GM12878 (cell line): ENCODE data around the gene PHF2. TPM values are rescaled to one million over a fixed set of nuclear protein-coding genes. Genes with fewer than 3 reads are reported as not detected.

Source experiments
- ATAC-seq: fragments of 200-7000 bp; cut with Tn5 transposase; 3 replicates; pipeline ENCODE4 v1.9.1; 2020; ENCODE audit warnings: mild to moderate bottlenecking, moderate library complexity
- BruUV-seq: library from RNA; stranded (reverse); fragments of 400-500 nt; replicated peaks from 2 replicates; lab custom pipeline; 2021; lab: Mats Ljungman, UMichigan
- CTCF ChIA-PET: fragments of 300-600 bp; sonication (Branson Sonifier 250); formaldehyde crosslinking; extraction: SDS; loops from one replicate; lab custom pipeline; 2021; ENCODE audit warnings: inconsistent platforms; lab: Yijun Ruan, JAX
- POLR2A ChIA-PET: fragments of 350-600 bp; formaldehyde crosslinking; extraction: SDS; loops from one replicate; lab custom pipeline; 2021; ENCODE audit warnings: inconsistent platforms; lab: Charles Lee
- RAD21 ChIA-PET: fragments of 300-600 bp; sonication (Branson Sonifier 250); formaldehyde crosslinking; loops from one replicate; lab custom pipeline; 2023; ENCODE audit warnings: antibody characterized with exemption; ENCODE audit not compliant: unreplicated experiment; lab: Charles Lee
- SMC1A ChIA-PET: fragments of 300-600 bp; sonication (Branson Sonifier 250); formaldehyde crosslinking; loops from one replicate; lab custom pipeline; 2023; ENCODE audit not compliant: unreplicated experiment, uncharacterized antibody; lab: Charles Lee
- DNase-seq: peaks from one replicate; pipeline ENCODE4 v3.0.0-alpha.2; 2011; ENCODE audit warnings: low read depth, low spot score
- FAIRE-seq: peaks from 3 replicates; lab custom pipeline; 2011; peaks lifted over from hg19 to GRCh38; lab: Jason Lieb, UNC
- H2AFZ ChIP-seq: 2 replicates; pipeline ENCODE4 v1.6.0; 2011; ENCODE audit warnings: low read depth, low read length, control low read depth; ENCODE audit not compliant: control insufficient read depth
- H3K27ac ChIP-seq: 2 replicates; pipeline ENCODE4 v1.5.1; 2011; ENCODE audit warnings: control low read depth; ENCODE audit not compliant: control insufficient read depth, insufficient read depth
- H3K27me3 ChIP-seq, 2 experiments: replicated peaks in 1 of 2; 2 replicates each; pipeline versions ENCODE4 v1.6.0 to v1.6.1; 2011; ENCODE audit warnings: low read length in 1 of 2; ENCODE audit not compliant: control insufficient read depth in 2 of 2, insufficient read depth in 2 of 2
- H3K36me3 ChIP-seq, 2 experiments: 2 replicates each; pipeline ENCODE4 v1.5.1; 2011; ENCODE audit warnings: low read length in 1 of 2; ENCODE audit not compliant: control insufficient read depth in 2 of 2, insufficient read depth in 2 of 2
- H3K4me1 ChIP-seq: 2 replicates; pipeline ENCODE4 v1.6.1; 2011; ENCODE audit warnings: mild to moderate bottlenecking, low read length, moderate library complexity, mixed read lengths; ENCODE audit not compliant: control insufficient read depth, insufficient read depth
- H3K4me2 ChIP-seq: 2 replicates; pipeline ENCODE4 v1.6.0; 2011; ENCODE audit warnings: control low read depth; ENCODE audit not compliant: control insufficient read depth, insufficient read depth
- H3K4me3 ChIP-seq: fragments of 200-600 bp; sonication (generic); 2 replicates; pipeline ENCODE4 v1.5.1; 2016
- H3K79me2 ChIP-seq: 2 replicates; pipeline ENCODE4 v1.6.0; 2011; ENCODE audit warnings: low read length; ENCODE audit not compliant: control insufficient read depth, insufficient read depth
- H3K9ac ChIP-seq: 2 replicates; pipeline ENCODE4 v1.8.0; 2011; ENCODE audit warnings: low read length, control low read depth, mixed read lengths; ENCODE audit not compliant: control insufficient read depth, insufficient read depth
- H3K9me3 ChIP-seq: replicated peaks from 3 replicates; pipeline ENCODE4 v1.5.1; 2011; ENCODE audit warnings: mild to moderate bottlenecking, low read length; ENCODE audit not compliant: control insufficient read depth, insufficient read depth
- H4K20me1 ChIP-seq: 2 replicates; pipeline ENCODE4 v1.6.0; 2011; ENCODE audit not compliant: control insufficient read depth, insufficient read depth
- BCLAF1 ChIP-seq: fragments of 450-650 bp; IDR thresholded peaks from 2 replicates; pipeline ENCODE4 v1.6.1; 2017; ENCODE audit warnings: antibody characterized with exemption, mild to moderate bottlenecking, moderate library complexity
- CUX1 ChIP-seq: IDR thresholded peaks from 2 replicates; pipeline ENCODE4 v1.6.1; 2012; ENCODE audit warnings: improper control_type of control experiment, low read depth, low read length; ENCODE audit not compliant: insufficient replicate concordance
- FOS ChIP-seq: IDR thresholded peaks from 3 replicates; pipeline ENCODE4 v1.6.1; 2011; ENCODE audit warnings: borderline replicate concordance; ENCODE audit not compliant: insufficient read length; ENCODE audit errors: extremely low read depth
- HCFC1 ChIP-seq: fragments of 150-350 bp; IDR thresholded peaks from 2 replicates; pipeline ENCODE4 v1.6.1; 2014; ENCODE audit warnings: low read length
- NR2F1 ChIP-seq: fragments of 450-650 bp; conservative IDR thresholded peaks from 2 replicates; pipeline ENCODE4 v1.6.1; 2017; ENCODE audit warnings: mild to moderate bottlenecking
- SIN3A ChIP-seq: IDR thresholded peaks from 2 replicates; pipeline ENCODE4 v1.6.1; 2012; ENCODE audit warnings: low read depth, low read length, improper control_type of control experiment
- ZNF592 ChIP-seq: fragments of 450-650 bp; IDR thresholded peaks from 2 replicates; pipeline ENCODE4 v1.6.1; 2017; ENCODE audit warnings: mild to moderate bottlenecking, moderate library complexity
- WGBS: methylation state at CpG from one replicate; pipeline ENCODE4 v1.1.6; 2016; ENCODE audit warnings: low lambda C conversion rate; ENCODE audit not compliant: insufficient replicate concordance, insufficient coverage; ENCODE audit errors: missing lambda C conversion rate; 5-methylcytosine and 5-hydroxymethylcytosine counted together
- in situ Hi-C: fragments of 300-500 bp; cut with MboI; formaldehyde crosslinking; loops from 9 replicates; pipeline ENCODE4 v1.14.3; 2018; ENCODE audit warnings: mixed read lengths
- intact Hi-C: fragments of 100-400 bp; cut with micrococcal nuclease; formaldehyde crosslinking; loops from one replicate; pipeline ENCODE4 v1.14.2; 2022; ENCODE audit not compliant: unreplicated experiment
- polyA plus RNA-seq, 11 experiments: library from polyadenylated mRNA; depleted of rRNA in 4 of 11; unstranded in 6 of 11; stranded (reverse) in 5 of 11; fragments of >200 nt; fragmentation: Nextera tagmentation in 4 of 11; fragmentation: Illumina TruSeq in 1 of 11; extraction: Ambion mirVana in 4 of 11; extraction: Trizol in 1 of 11; gene quantifications; 1 replicate in 1 of 11; 2 replicates in 10 of 11; pipeline versions ENCODE4 v1.2.1 to v1.2.3, GENCODE V29; 2011 to 2016; ENCODE audit warnings: inconsistent platforms in 2 of 11, missing spikeins in 2 of 11, low read depth in 1 of 11
- total RNA-seq, 4 experiments: library from RNA; depleted of rRNA in 3 of 4; stranded (reverse); fragments of >200 nt in 3 of 4; fragmentation: Illumina TruSeq in 1 of 4; extraction: Trizol in 1 of 4; gene quantifications; 2 replicates each; pipeline versions ENCODE4 v1.2.1 to v1.2.3, GENCODE V29; 2013 to 2021

Gene PHF2
- total and polyA plus RNA-seq, 10 of the 15 experiments (the other 5 are each of a cell fraction or from before 2014, with no cell fraction given) = 0.34 to 13.3 (median 5.5) TPM

- TF ChIP-seq CUX1 = no peak
Observed at GRCh38 chr9:93709600-93710369, 133.4 kb downstream of the PHF2 start (continued).

GRCh38 chr9:93710370-93710723 is 134.0 kb downstream of the PHF2 start:
- in situ Hi-C loops = no loop called here
- TF ChIP-seq BCLAF1 (no peak), HCFC1 (no peak), NR2F1 (no peak), FOS (no peak), SIN3A (no peak), ZNF592 (no peak)

More at GRCh38 chr9:93710370-93710723, 134.0 kb downstream of the PHF2 start:
- BruUV-seq = no TSS peak
- Histone ChIP-seq H3K4me2 (no peak overlapping the region), H3K27ac (no peak overlapping the region), H3K9me3 (no peaks in the 10 kb centered on the region), H3K27me3 (no peaks in the 10 kb centered on the region), H2AFZ (no peak overlapping the region), H3K4me3 (no peak overlapping the region), H4K20me1 (no peaks in the 10 kb centered on the region), H3K36me3 (no peaks in the 10 kb centered on the region), H3K9ac (no peak overlapping the region), H3K4me1 (no peaks in the 10 kb centered on the region), H3K79me2 (no peaks in the 10 kb centered on the region)
- WGBS = 36% methylated on average over 6 of the region's 6 CpGs
- no peak for FAIRE-seq
- intact Hi-C loops = no loop called here
- no peak for DNase-seq
- CTCF ChIA-PET = no interaction called here
- SMC1A ChIA-PET = no interaction called here
- RAD21 ChIA-PET = no interaction called here
- no peak for ATAC-seq
- POLR2A ChIA-PET = no interaction called here
